Ascending aorta (tissue), 2 donors: ENCODE results near the gene RAVER2. TPM values are rescaled to one million over a fixed set of nuclear protein-coding genes. Genes with fewer than 3 reads are reported as not detected.

Source experiments
- DNase-seq, 2 donors: peaks; one replicate each; pipeline ENCODE4 v3.0.0-alpha.2; 2019; ENCODE audit warnings: low spot score in 2 of 2
- H3K27ac ChIP-seq, 2 donors: fragments of 200-600 bp; sonication (generic); one replicate each; pipeline ENCODE4 v1.5.1; 2016 to 2017; ENCODE audit warnings: mild to moderate bottlenecking in 1 of 2
- H3K27me3 ChIP-seq: fragments of 200-600 bp; sonication (generic); one replicate; pipeline ENCODE4 v1.5.1; 2017
- H3K36me3 ChIP-seq, 2 donors: fragments of 200-600 bp; sonication (generic); one replicate each; pipeline ENCODE4 v1.5.1; 2016
- H3K4me1 ChIP-seq, 2 donors: fragments of 200-600 bp; sonication (generic); one replicate each; pipeline ENCODE4 v1.5.1; 2016 to 2017; ENCODE audit warnings: mild to moderate bottlenecking in 1 of 2
- H3K4me3 ChIP-seq, 2 donors: fragments of 200-600 bp; sonication (generic); one replicate each; pipeline ENCODE4 v1.5.1; 2016 to 2017; ENCODE audit warnings: mild to moderate bottlenecking in 1 of 2
- H3K9me3 ChIP-seq, 2 donors: fragments of 200-600 bp; sonication (generic); one replicate each; pipeline ENCODE4 v1.5.1; 2016
- intact Hi-C: fragments of 100-400 bp; cut with DNase I; formaldehyde crosslinking; loops from one replicate; pipeline ENCODE4 v1.15.1; 2023
- total RNA-seq: library from RNA; depleted of rRNA; stranded (reverse); fragments of >200 nt; gene quantifications from one replicate; pipeline ENCODE4 v1.1.0, GENCODE V29; 2016
- TF ChIP-seq, protein P1 (sequence below), 3 experiments: fragments of 200-600 bp in 2 of 3; fragments of 450-650 bp in 1 of 3; sonication (generic) in 2 of 3; IDR thresholded peaks; one replicate each; pipeline ENCODE4 v1.5.1; 2016 to 2019; ENCODE audit warnings: antibody characterized with exemption in 3 of 3, mild to moderate bottlenecking in 1 of 3, moderate library complexity in 1 of 3

The RAVER2 gene
- total RNA-seq, 1 donor from 2014 or later = 17.7 TPM

DNA sequence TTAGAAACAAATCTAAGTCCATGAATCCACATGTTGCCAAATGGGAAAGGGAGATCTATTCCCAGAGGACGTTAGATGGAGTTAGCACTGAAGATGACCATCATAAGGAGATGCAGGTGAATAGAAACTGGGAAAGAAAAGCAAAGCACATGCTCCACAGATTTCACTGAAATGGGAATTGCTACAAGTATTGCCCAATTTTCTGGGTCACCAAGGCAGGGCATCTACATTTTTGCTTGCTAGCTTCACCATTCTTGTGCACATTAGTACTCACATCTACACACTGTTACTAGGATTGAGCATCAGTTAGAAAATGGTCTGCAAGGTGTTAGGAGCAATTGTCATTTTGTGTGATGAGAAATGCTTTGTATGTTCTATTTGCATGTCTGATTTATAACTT lies 122.4 kb downstream of the RAVER2 start:
- DNase-seq = no peak
- H3K27ac ChIP-seq = no peak overlapping the region
- H3K27me3 ChIP-seq = peaks cover 4% of the 10 kb centered on the region
- no peak overlapping the region for H3K4me3 ChIP-seq
- intact Hi-C loops = loop anchor here (10.0 kb wide), 1 partner anchor 338 kb away; no protein-coding TSS in a partner anchor
- TF ChIP-seq, protein P1, sequence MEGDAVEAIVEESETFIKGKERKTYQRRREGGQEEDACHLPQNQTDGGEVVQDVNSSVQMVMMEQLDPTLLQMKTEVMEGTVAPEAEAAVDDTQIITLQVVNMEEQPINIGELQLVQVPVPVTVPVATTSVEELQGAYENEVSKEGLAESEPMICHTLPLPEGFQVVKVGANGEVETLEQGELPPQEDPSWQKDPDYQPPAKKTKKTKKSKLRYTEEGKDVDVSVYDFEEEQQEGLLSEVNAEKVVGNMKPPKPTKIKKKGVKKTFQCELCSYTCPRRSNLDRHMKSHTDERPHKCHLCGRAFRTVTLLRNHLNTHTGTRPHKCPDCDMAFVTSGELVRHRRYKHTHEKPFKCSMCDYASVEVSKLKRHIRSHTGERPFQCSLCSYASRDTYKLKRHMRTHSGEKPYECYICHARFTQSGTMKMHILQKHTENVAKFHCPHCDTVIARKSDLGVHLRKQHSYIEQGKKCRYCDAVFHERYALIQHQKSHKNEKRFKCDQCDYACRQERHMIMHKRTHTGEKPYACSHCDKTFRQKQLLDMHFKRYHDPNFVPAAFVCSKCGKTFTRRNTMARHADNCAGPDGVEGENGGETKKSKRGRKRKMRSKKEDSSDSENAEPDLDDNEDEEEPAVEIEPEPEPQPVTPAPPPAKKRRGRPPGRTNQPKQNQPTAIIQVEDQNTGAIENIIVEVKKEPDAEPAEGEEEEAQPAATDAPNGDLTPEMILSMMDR (IDR thresholded peaks at IDR 0.05) = no peak
- H3K4me1 ChIP-seq = no peaks in the 10 kb centered on the region
- no peaks in the 10 kb centered on the region for H3K9me3 ChIP-seq
- H3K36me3 ChIP-seq = peaks cover 42 to 66% of the 10 kb centered on the region in 2 donors

GRCh38 chr1:64871256-64871655 lies 126.4 kb downstream of the RAVER2 start:
- Histone ChIP-seq H3K27me3 (no peaks in the 10 kb centered on the region), H3K36me3 (peaks cover 29 to 81% of the 10 kb centered on the region in 2 donors), H3K9me3 (no peaks in the 10 kb centered on the region), H3K4me1 (no peaks in the 10 kb centered on the region), H3K4me3 (no peak overlapping the region), H3K27ac (no peak overlapping the region)
- DNase-seq = no peak
- TF ChIP-seq, protein P1 (IDR thresholded peaks at IDR 0.05) = no peak
- intact Hi-C loops = no loop called here

- intact Hi-C loops = no loop called here
- Histone ChIP-seq H3K9me3 (no peaks in the 10 kb centered on the region), H3K36me3 (peaks cover 27 to 82% of the 10 kb centered on the region in 2 donors), H3K4me3 (no peak overlapping the region), H3K4me1 (no peaks in the 10 kb centered on the region), H3K27ac (no peak overlapping the region), H3K27me3 (no peaks in the 10 kb centered on the region)
- DNase-seq = no peak
- TF ChIP-seq, protein P1 (IDR thresholded peaks at IDR 0.05) = no peak
Observed at GRCh38 chr1:64872067-64872466, 127.2 kb downstream of the RAVER2 start.

GRCh38 chr1:64873576-64873975 lies 128.7 kb downstream of the RAVER2 start:
- no peak overlapping the region for H3K4me3 ChIP-seq
- no peaks in the 10 kb centered on the region for H3K9me3 ChIP-seq
- peaks cover 28 to 79% of the 10 kb centered on the region in 2 donors for H3K36me3 ChIP-seq
- TF ChIP-seq, protein P1 (IDR thresholded peaks at IDR 0.05) = no peak
- intact Hi-C loops = no loop called here
- no peak for DNase-seq
- no peaks in the 10 kb centered on the region for H3K4me1 ChIP-seq
- no peaks in the 10 kb centered on the region for H3K27me3 ChIP-seq
- no peak overlapping the region for H3K27ac ChIP-seq

DNA sequence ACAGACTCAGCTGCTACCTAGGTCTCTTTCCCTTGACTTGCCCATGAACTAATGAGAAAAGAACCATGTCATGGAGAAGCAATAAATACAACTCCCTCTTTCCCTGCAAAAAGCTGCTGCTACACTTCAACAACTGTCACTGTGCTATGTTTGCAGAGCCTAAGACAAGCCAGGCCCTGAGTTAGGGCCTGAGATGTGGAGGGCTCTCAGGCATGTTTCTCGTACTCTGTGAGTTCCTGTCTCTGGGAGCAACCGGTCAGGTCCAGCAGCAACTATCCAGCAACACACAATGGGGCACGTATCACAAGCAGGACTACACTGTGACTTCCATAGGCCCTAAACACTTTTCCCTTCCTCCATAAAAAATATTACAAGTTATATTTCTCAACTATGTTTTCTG lies 129.8 kb downstream of the RAVER2 start:
- H3K9me3 ChIP-seq = no peaks in the 10 kb centered on the region
- no peaks in the 10 kb centered on the region for H3K4me1 ChIP-seq
- no peak overlapping the region for H3K27ac ChIP-seq
- intact Hi-C loops = no loop called here
- no peak for DNase-seq
- H3K4me3 ChIP-seq = no peak overlapping the region
- peaks cover 27 to 71% of the 10 kb centered on the region in 2 donors for H3K36me3 ChIP-seq
- no peaks in the 10 kb centered on the region for H3K27me3 ChIP-seq
- TF ChIP-seq, protein P1 (IDR thresholded peaks at IDR 0.05) = no peak

DNA sequence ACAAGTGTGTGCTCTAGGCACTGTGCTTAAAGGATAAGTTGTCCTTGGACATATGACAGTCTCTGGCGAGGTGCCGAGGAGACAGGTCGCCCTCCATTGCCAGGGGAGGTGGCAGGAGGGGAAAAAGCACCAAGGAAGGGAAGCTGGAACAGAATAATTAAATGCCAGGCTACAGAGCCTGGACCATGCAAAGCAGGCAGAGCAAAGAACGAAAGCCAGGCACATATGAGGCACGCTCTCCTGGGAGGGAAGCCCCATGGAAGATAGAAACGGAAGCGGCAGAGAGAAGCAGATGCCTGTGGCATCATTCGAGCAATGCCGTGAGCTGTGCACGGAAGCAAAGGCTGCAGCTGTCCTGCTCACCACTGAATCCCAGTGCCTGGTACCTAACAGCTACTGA lies 130.2 kb downstream of the RAVER2 start:
- Histone ChIP-seq H3K27ac (no peak overlapping the region), H3K27me3 (no peaks in the 10 kb centered on the region), H3K4me1 (no peaks in the 10 kb centered on the region), H3K9me3 (no peaks in the 10 kb centered on the region), H3K4me3 (no peak overlapping the region), H3K36me3 (peaks cover 23 to 66% of the 10 kb centered on the region in 2 donors)
- intact Hi-C loops = no loop called here
- TF ChIP-seq, protein P1 (IDR thresholded peaks at IDR 0.05) = no peak
- DNase-seq = no peak
